Subcutaneous adipose tissue (tissue), 4 donors: ENCODE measurements around the gene EIF2AK3. TPM values are rescaled to one million over a fixed set of nuclear protein-coding genes. Genes with fewer than 3 reads are reported as not detected.

Source experiments
- total RNA-seq, 4 donors: library from RNA; depleted of rRNA; stranded (reverse); fragments of >200 nt; gene quantifications; one replicate each; pipeline ENCODE4 v1.1.0, GENCODE V29; 2016
- TF ChIP-seq, protein P1 (sequence below): fragments of 450-650 bp; IDR thresholded peaks from one replicate; pipeline ENCODE4 v1.5.1; 2016; ENCODE audit warnings: low read depth, mild to moderate bottlenecking, control low read depth, antibody characterized with exemption, moderate library complexity

EIF2AK3 gene
- total RNA-seq, 4 donors from 2014 or later = 15.6 to 46.3 (median 21.3) TPM

GRCh38 chr2:88596141-88596830 is 31.0 kb downstream of the EIF2AK3 start:
- TF ChIP-seq, protein P1, sequence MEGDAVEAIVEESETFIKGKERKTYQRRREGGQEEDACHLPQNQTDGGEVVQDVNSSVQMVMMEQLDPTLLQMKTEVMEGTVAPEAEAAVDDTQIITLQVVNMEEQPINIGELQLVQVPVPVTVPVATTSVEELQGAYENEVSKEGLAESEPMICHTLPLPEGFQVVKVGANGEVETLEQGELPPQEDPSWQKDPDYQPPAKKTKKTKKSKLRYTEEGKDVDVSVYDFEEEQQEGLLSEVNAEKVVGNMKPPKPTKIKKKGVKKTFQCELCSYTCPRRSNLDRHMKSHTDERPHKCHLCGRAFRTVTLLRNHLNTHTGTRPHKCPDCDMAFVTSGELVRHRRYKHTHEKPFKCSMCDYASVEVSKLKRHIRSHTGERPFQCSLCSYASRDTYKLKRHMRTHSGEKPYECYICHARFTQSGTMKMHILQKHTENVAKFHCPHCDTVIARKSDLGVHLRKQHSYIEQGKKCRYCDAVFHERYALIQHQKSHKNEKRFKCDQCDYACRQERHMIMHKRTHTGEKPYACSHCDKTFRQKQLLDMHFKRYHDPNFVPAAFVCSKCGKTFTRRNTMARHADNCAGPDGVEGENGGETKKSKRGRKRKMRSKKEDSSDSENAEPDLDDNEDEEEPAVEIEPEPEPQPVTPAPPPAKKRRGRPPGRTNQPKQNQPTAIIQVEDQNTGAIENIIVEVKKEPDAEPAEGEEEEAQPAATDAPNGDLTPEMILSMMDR = no peak

- TF ChIP-seq, protein P1 = no peak
Observed at GRCh38 chr2:88591698-88592097, 35.6 kb downstream of the EIF2AK3 start.

DNA sequence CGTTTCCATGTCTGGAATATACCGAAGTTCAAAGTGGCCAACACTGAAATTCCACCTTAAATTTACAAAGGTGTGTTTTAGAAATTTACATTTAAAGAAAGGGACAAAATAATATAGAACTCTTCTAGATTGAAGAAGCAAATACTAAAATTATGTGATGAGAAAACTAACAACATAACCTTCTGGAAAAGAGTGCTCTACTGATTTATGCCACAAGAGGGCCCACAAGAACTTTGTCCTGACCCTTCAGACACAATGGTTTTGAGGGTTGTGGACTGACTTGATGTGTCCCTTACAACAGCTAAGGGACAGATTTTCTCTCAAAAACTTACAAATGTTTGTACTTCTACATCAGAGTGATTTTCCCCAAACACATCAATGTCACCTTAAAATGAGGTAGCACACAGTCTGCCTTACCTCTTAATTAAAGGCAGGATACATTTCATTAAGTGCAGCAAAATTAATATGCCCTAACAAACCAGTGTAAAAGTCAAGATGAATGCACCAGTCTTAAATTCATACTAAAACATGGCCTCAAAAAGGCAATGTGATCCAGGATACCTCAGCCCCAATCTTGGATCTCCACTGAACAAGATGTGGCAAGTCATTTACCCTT is 36.2 kb downstream of the EIF2AK3 start:
- TF ChIP-seq, protein P1 = no peak

GRCh38 chr2:88585969-88586368 is 41.3 kb downstream of the EIF2AK3 start:
- TF ChIP-seq, protein P1 = no peak

DNA sequence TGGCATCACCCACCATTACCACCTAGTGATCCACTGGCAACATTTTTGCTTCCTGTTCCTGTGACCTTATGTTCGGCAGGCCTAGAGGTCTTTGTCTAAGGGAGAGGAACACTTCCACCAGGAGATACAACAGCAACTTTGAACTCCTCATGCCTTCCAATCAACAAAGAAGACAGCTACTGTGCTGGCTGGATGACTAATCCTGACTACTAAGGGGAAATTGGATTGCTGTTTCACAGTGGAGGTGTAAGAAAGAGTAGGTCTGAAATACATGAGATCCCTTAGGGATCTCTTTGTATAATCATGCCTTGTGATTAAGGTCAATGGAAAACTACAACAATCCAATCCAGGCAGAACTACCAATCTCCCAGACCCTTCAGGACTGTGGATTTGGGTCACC is 45.2 kb downstream of the EIF2AK3 start:
- TF ChIP-seq, protein P1 = no peak

DNA sequence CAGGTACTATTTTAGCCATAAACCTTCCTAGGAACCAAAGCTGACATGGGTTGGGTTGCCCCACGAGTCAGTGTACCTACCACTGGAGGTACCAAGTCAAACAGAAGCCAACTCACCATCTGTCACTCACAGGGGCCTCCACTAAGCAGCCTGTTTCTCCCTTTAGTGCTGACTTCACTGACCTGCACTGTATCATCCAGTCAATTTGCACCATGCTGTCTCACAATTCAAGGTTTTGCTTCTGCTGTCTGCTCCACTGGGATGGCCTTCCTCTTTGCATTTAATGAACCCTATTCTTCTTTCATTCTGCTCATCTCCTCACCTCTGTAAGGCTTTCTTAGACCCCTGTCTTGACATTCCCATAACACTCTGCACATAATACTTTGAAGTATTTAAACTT is 47.2 kb downstream of the EIF2AK3 start:
- TF ChIP-seq, protein P1 = no peak

- TF ChIP-seq, protein P1 = no peak
Observed at GRCh38 chr2:88575630-88576029, 51.6 kb downstream of the EIF2AK3 start.
